ENCODE results near the gene NCF4.

The NCF4 gene

DNA sequence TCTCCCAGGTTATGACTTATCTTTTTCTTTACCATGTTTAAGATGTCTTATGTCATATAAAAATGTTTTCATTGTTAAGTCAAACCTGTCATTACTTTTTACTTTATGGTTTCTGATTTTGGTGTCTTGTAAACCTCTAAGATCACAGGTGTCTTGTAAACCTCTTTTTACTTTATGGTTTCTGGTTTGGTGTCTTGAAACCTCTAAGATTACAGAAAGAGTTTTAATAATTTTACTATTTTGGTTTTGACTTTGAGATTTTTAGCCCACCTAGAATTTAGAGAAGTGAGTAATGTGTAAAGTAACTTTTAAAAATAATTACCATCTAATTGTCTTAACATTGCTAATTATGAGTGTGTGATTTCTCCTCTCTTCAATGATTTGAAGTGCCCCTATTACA is 55.2 kb downstream of the NCF4 start:
- no peaks in the 10 kb centered on the region for H3K4me1 ChIP-seq (ENCODE audit: control insufficient read depth, insufficient read depth, low read length, poor library complexity, severe bottlenecking)
- no peak for DNase-seq
- H3K27ac ChIP-seq (ENCODE audit: insufficient read depth, low read length, poor library complexity, severe bottlenecking), result no peak overlapping the region
- H3K4me3 ChIP-seq (ENCODE audit: insufficient read depth, low read depth, low read length, poor library complexity, severe bottlenecking), result no peak overlapping the region
- no peaks in the 10 kb centered on the region for H3K36me3 ChIP-seq (ENCODE audit: control insufficient read depth, insufficient read depth, low read length)
- H3K27me3 ChIP-seq (replicated peaks; ENCODE audit: control insufficient read depth, insufficient read depth, low read length, poor library complexity, severe bottlenecking), result no peaks in the 10 kb centered on the region
- H3K9me3 ChIP-seq (ENCODE audit: control insufficient read depth, low read length), result no peaks in the 10 kb centered on the region

DNA sequence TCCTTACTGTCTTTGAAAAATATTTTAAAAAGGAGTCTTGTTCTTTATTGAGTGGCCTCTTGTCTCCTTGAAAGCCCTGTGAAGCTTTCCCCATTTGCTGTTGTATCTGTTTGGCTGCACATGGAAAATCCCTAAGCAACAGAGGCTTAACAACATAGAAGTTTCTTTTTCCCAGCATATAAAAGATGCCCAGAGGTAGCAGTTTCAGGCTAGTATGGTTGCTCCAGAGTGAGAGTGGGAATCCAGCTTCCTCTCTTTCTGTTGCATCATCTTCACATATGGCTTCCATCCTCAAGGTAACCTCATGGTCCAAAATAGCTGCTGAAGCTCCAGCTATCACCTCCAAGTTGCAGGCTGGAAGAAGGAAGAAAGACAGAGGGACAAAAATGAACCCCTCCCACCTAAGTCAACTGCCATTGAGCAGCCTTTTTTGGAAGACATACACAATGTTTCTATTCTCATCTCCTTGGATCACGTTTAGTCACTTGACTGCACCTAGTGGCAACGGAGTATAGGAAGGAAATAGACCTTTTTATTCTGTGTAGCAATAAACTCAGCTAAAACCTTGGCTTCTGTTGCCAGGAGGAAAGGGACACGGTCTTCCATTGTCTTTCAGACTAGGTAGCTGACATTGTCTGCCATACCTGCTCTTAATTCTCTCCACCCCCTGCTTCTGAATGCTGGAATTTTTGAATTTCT is 57.9 kb downstream of the NCF4 start:
- no peaks in the 10 kb centered on the region for H3K4me1 ChIP-seq (ENCODE audit: control insufficient read depth, insufficient read depth, low read length, poor library complexity, severe bottlenecking)
- H3K36me3 ChIP-seq (ENCODE audit: control insufficient read depth, insufficient read depth, low read length), result no peaks in the 10 kb centered on the region
- no peaks in the 10 kb centered on the region for H3K27me3 ChIP-seq (replicated peaks; ENCODE audit: control insufficient read depth, insufficient read depth, low read length, poor library complexity, severe bottlenecking)
- no peak overlapping the region for H3K4me3 ChIP-seq (ENCODE audit: insufficient read depth, low read depth, low read length, poor library complexity, severe bottlenecking)
- H3K27ac ChIP-seq (ENCODE audit: insufficient read depth, low read length, poor library complexity, severe bottlenecking), result no peak overlapping the region
- H3K9me3 ChIP-seq (ENCODE audit: control insufficient read depth, low read length), result no peaks in the 10 kb centered on the region
- DNase-seq, result no peak

- H3K4me1 ChIP-seq (ENCODE audit: control insufficient read depth, insufficient read depth, low read length, poor library complexity, severe bottlenecking), result no peaks in the 10 kb centered on the region
- no peaks in the 10 kb centered on the region for H3K27me3 ChIP-seq (replicated peaks; ENCODE audit: control insufficient read depth, insufficient read depth, low read length, poor library complexity, severe bottlenecking)
- H3K36me3 ChIP-seq (ENCODE audit: control insufficient read depth, insufficient read depth, low read length), result no peaks in the 10 kb centered on the region
- H3K27ac ChIP-seq (ENCODE audit: insufficient read depth, low read length, poor library complexity, severe bottlenecking), result no peak overlapping the region
- no peak for DNase-seq
- H3K9me3 ChIP-seq (ENCODE audit: control insufficient read depth, low read length), result no peaks in the 10 kb centered on the region
- no peak overlapping the region for H3K4me3 ChIP-seq (ENCODE audit: insufficient read depth, low read depth, low read length, poor library complexity, severe bottlenecking)
Measured at GRCh38 chr22:36921309-36922104, 60.7 kb downstream of the NCF4 start.

DNA sequence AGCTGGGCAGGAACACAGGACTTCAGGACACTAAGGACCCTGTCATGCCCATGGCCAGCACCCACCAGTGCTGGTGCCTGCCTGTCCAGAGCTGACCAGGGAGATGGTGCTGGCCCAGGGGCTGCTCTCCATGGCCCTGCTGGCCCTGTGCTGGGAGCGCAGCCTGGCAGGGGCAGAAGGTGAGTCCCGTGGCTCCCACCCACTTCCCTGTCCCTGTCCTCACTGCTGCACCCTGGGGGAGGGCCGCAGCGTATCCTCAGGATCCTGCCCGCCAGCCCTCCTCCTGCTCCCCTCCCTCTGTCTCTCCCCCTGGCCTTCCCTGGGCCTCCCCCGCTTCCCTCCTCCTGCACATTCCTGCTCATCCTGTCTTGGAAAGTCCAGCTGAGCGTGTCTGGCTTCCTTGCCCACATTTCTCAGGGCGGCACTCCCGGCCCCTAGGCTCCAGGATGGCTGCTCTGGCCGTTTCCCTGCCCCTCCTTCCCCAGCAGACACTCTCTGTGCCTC is 61.4 kb downstream of the NCF4 start:
- H3K36me3 ChIP-seq (ENCODE audit: control insufficient read depth, insufficient read depth, low read length), result no peaks in the 10 kb centered on the region
- H3K27ac ChIP-seq (ENCODE audit: insufficient read depth, low read length, poor library complexity, severe bottlenecking), result no peak overlapping the region
- DNase-seq, result no peak
- H3K27me3 ChIP-seq (replicated peaks; ENCODE audit: control insufficient read depth, insufficient read depth, low read length, poor library complexity, severe bottlenecking), result no peaks in the 10 kb centered on the region
- no peaks in the 10 kb centered on the region for H3K9me3 ChIP-seq (ENCODE audit: control insufficient read depth, low read length)
- no peaks in the 10 kb centered on the region for H3K4me1 ChIP-seq (ENCODE audit: control insufficient read depth, insufficient read depth, low read length, poor library complexity, severe bottlenecking)
- no peak overlapping the region for H3K4me3 ChIP-seq (ENCODE audit: insufficient read depth, low read depth, low read length, poor library complexity, severe bottlenecking)

- no peaks in the 10 kb centered on the region for H3K4me1 ChIP-seq (ENCODE audit: control insufficient read depth, insufficient read depth, low read length, poor library complexity, severe bottlenecking)
- no peak overlapping the region for H3K27ac ChIP-seq (ENCODE audit: insufficient read depth, low read length, poor library complexity, severe bottlenecking)
- H3K27me3 ChIP-seq (replicated peaks; ENCODE audit: control insufficient read depth, insufficient read depth, low read length, poor library complexity, severe bottlenecking), result no peaks in the 10 kb centered on the region
- no peaks in the 10 kb centered on the region for H3K36me3 ChIP-seq (ENCODE audit: control insufficient read depth, insufficient read depth, low read length)
- DNase-seq, result no peak
- no peak overlapping the region for H3K4me3 ChIP-seq (ENCODE audit: insufficient read depth, low read depth, low read length, poor library complexity, severe bottlenecking)
- H3K9me3 ChIP-seq (ENCODE audit: control insufficient read depth, low read length), result no peaks in the 10 kb centered on the region
Measured at GRCh38 chr22:36922711-36923110, 61.9 kb downstream of the NCF4 start.

- H3K27me3 ChIP-seq (replicated peaks; ENCODE audit: control insufficient read depth, insufficient read depth, low read length, poor library complexity, severe bottlenecking), result no peaks in the 10 kb centered on the region
- H3K9me3 ChIP-seq (ENCODE audit: control insufficient read depth, low read length), result no peaks in the 10 kb centered on the region
- no peak overlapping the region for H3K27ac ChIP-seq (ENCODE audit: insufficient read depth, low read length, poor library complexity, severe bottlenecking)
- H3K4me1 ChIP-seq (ENCODE audit: control insufficient read depth, insufficient read depth, low read length, poor library complexity, severe bottlenecking), result no peaks in the 10 kb centered on the region
- H3K4me3 ChIP-seq (ENCODE audit: insufficient read depth, low read depth, low read length, poor library complexity, severe bottlenecking), result no peak overlapping the region
- H3K36me3 ChIP-seq (ENCODE audit: control insufficient read depth, insufficient read depth, low read length), result no peaks in the 10 kb centered on the region
- DNase-seq, result no peak
Measured at GRCh38 chr22:36923131-36923788, 62.5 kb downstream of the NCF4 start.

- no peaks in the 10 kb centered on the region for H3K9me3 ChIP-seq (ENCODE audit: control insufficient read depth, low read length)
- no peak overlapping the region for H3K4me3 ChIP-seq (ENCODE audit: insufficient read depth, low read depth, low read length, poor library complexity, severe bottlenecking)
- DNase-seq, result no peak
- no peak overlapping the region for H3K27ac ChIP-seq (ENCODE audit: insufficient read depth, low read length, poor library complexity, severe bottlenecking)
- no peaks in the 10 kb centered on the region for H3K4me1 ChIP-seq (ENCODE audit: control insufficient read depth, insufficient read depth, low read length, poor library complexity, severe bottlenecking)
- no peaks in the 10 kb centered on the region for H3K36me3 ChIP-seq (ENCODE audit: control insufficient read depth, insufficient read depth, low read length)
- no peaks in the 10 kb centered on the region for H3K27me3 ChIP-seq (replicated peaks; ENCODE audit: control insufficient read depth, insufficient read depth, low read length, poor library complexity, severe bottlenecking)
Measured at GRCh38 chr22:36924151-36924698, 63.4 kb downstream of the NCF4 start.

DNA sequence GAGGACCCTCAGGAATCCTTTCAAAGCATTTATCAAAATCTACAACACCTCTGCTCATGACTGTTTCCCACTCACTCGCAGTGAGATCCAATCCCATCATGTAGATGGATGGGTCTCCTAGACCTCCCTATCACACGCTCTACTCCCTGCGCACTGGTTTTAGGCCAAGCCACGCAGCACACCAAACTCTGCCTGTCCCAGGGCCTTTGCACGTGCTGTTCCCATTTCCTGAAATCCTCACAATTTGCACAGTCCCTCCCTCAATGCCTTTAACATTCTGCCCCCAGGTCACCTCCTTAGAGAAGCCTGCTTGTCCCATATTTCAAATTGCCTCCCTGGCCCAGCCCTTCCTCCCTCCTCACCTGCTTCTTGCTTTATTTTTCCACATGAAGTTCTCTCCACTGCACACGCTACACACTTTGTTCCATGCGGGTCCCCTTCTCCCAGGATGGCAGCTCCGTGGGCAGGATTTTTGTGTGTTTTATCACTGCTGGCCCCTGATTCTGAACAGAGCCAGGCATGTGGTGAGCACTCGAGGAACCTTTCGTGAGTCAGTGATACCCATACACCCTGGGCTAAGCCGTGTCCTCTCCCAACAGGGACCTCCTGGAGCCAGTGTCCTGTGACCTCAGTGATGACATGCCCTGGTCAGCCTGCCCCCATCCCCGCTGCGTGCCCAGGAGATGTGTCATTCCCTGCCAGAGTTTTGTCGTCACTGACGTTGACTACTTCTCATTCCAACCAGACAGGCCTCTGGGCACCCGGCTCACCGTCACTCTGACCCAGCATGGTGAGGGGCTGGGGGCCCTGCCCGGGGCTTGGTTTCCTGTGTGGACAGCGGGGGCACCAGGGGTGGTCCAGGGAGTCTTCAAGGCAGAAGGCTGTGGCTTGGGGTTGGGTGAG is 64.8 kb downstream of the NCF4 start:
- no peaks in the 10 kb centered on the region for H3K4me1 ChIP-seq (ENCODE audit: control insufficient read depth, insufficient read depth, low read length, poor library complexity, severe bottlenecking)
- H3K27me3 ChIP-seq (replicated peaks; ENCODE audit: control insufficient read depth, insufficient read depth, low read length, poor library complexity, severe bottlenecking), result no peaks in the 10 kb centered on the region
- no peak overlapping the region for H3K27ac ChIP-seq (ENCODE audit: insufficient read depth, low read length, poor library complexity, severe bottlenecking)
- H3K4me3 ChIP-seq (ENCODE audit: insufficient read depth, low read depth, low read length, poor library complexity, severe bottlenecking), result no peak overlapping the region
- no peak for DNase-seq
- H3K36me3 ChIP-seq (ENCODE audit: control insufficient read depth, insufficient read depth, low read length), result no peaks in the 10 kb centered on the region
- H3K9me3 ChIP-seq (ENCODE audit: control insufficient read depth, low read length), result no peaks in the 10 kb centered on the region

- Histone ChIP-seq H3K27me3 (replicated peaks; ENCODE audit: control insufficient read depth, insufficient read depth, low read length, poor library complexity, severe bottlenecking) (no peaks in the 10 kb centered on the region), H3K27ac (ENCODE audit: insufficient read depth, low read length, poor library complexity, severe bottlenecking) (no peak overlapping the region)
Measured at GRCh38 chr22:36926309-36926708, 65.5 kb downstream of the NCF4 start.

More at GRCh38 chr22:36926309-36926708, 65.5 kb downstream of the NCF4 start:
- DNase-seq, result no peak
- no peaks in the 10 kb centered on the region for H3K4me1 ChIP-seq (ENCODE audit: control insufficient read depth, insufficient read depth, low read length, poor library complexity, severe bottlenecking)
- no peaks in the 10 kb centered on the region for H3K36me3 ChIP-seq (ENCODE audit: control insufficient read depth, insufficient read depth, low read length)
- H3K4me3 ChIP-seq (ENCODE audit: insufficient read depth, low read depth, low read length, poor library complexity, severe bottlenecking), result no peak overlapping the region
- no peaks in the 10 kb centered on the region for H3K9me3 ChIP-seq (ENCODE audit: control insufficient read depth, low read length)
